Upper lobe of left lung (tissue), 6 donors: ENCODE results near the gene ATL3. TPM values are rescaled to one million over a fixed set of nuclear protein-coding genes. Genes with fewer than 3 reads are reported as not detected.

Experiments
- ATAC-seq, 2 donors: fragments of 200-7000 bp; cut with Tn5 transposase; one replicate each; pipeline ENCODE4 v1.9.1; 2022; ENCODE audit warnings: mild to moderate bottlenecking in 2 of 2, moderate library complexity in 2 of 2; ENCODE audit not compliant: low FRiP score in 2 of 2
- DNase-seq, 2 donors: peaks; one replicate each; pipeline ENCODE4 v3.0.0-alpha.2; 2019 to 2020
- H3K27ac ChIP-seq, 4 donors: fragments of 200-600 bp; sonication (generic); one replicate each; pipeline ENCODE4 v1.5.1; 2016 to 2019
- H3K27me3 ChIP-seq, 4 donors: fragments of 200-600 bp; sonication (generic); one replicate each; pipeline ENCODE4 v1.5.1; 2017 to 2019
- H3K36me3 ChIP-seq, 4 donors: fragments of 200-600 bp; sonication (generic); one replicate each; pipeline ENCODE4 v1.5.1; 2016 to 2019
- H3K4me1 ChIP-seq, 4 donors: fragments of 200-600 bp; sonication (generic); one replicate each; pipeline ENCODE4 v1.5.1; 2018 to 2019
- H3K4me3 ChIP-seq, 4 donors: fragments of 200-600 bp; sonication (generic); one replicate each; pipeline ENCODE4 v1.5.1; 2017 to 2019; ENCODE audit warnings: mild to moderate bottlenecking in 2 of 4, moderate library complexity in 1 of 4
- H3K9me3 ChIP-seq, 4 donors: fragments of 200-600 bp; sonication (generic); one replicate each; pipeline ENCODE4 v1.5.1; 2018 to 2019
- EP300 ChIP-seq, 4 donors: sonication (generic); formaldehyde crosslinking; IDR thresholded peaks; one replicate each; pipeline ENCODE4 v1.5.1; 2017; ENCODE audit warnings: antibody characterized with exemption in 4 of 4, control low read depth in 2 of 4
- POLR2A ChIP-seq, 4 donors: fragments of 450-650 bp; IDR thresholded peaks; one replicate each; pipeline ENCODE4 v1.5.1; 2016 to 2017; ENCODE audit warnings: antibody characterized with exemption in 4 of 4, mild to moderate bottlenecking in 2 of 4
- POLR2AphosphoS5 ChIP-seq, 2 donors: sonication (generic); formaldehyde crosslinking; IDR thresholded peaks; one replicate each; pipeline ENCODE4 v1.5.1; 2017; ENCODE audit warnings: antibody characterized with exemption in 2 of 2
- WGBS, 2 donors: methylation state at CpG; one replicate each; pipeline ENCODE4 v1.1.5; 2017 to 2018; 5-methylcytosine and 5-hydroxymethylcytosine counted together
- total RNA-seq, 6 donors: library from RNA; depleted of rRNA in 4 of 6; stranded (reverse); fragments of >200 nt in 4 of 6; gene quantifications; one replicate each; pipeline versions ENCODE4 v1.1.0 to v1.2.1, GENCODE V29; 2016 to 2021
- TF ChIP-seq, protein P1 (sequence below), 6 experiments: fragments of 450-650 bp in 4 of 6; fragments of 200-600 bp in 2 of 6; sonication (generic) in 2 of 6; IDR thresholded peaks; one replicate each; pipeline ENCODE4 v1.5.1; 2016 to 2019; ENCODE audit warnings: antibody characterized with exemption in 6 of 6
- donor health status: DM: no; HTN: no; CAD: no; lungs with moderate emphysema.
- donor health status: DM: no; HTN: yes; CAD: no; lungs with severe emphysema.

ATL3 gene
- total RNA-seq, 6 donors from 2014 or later, result 16.8 to 75.1 (median 61.2) TPM

DNA sequence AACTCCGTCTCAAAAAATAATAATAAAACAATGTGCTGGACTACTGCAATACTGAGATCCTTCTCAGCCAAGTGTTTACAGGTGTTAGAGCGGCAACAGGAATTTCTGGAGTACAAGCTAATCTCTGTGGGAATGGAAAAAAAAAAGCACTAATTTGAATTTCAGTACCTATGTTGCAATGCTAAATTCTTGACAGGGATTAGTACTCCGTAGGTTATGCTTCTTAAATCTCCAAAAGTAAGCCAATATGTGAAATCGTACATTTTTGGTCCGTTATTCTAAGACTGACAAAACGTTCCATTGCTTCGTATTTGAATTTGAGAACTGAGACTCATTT is 1.1 kb downstream of the ATL3 start:
- H3K9me3 ChIP-seq, result no peaks in the 10 kb centered on the region
- no peak for ATAC-seq
- H3K4me1 ChIP-seq, result peaks cover 40 to 49% (median 42%) of the 10 kb centered on the region in 4 donors
- 26 to 34% methylated on average over 7 of the region's 7 CpGs for WGBS, 2 donors
- DNase-seq, result no peak
- H3K27ac ChIP-seq, result peak overlapping the region; percentile 98 to 100 (median 99)
- H3K27me3 ChIP-seq, result no peaks in the 10 kb centered on the region
- TF ChIP-seq POLR2A (IDR thresholded peaks at IDR 0.05) (no peak), POLR2AphosphoS5 (IDR thresholded peaks at IDR 0.05) (no peak), EP300 (IDR thresholded peaks at IDR 0.05) (no peak)
- TF ChIP-seq, protein P1, sequence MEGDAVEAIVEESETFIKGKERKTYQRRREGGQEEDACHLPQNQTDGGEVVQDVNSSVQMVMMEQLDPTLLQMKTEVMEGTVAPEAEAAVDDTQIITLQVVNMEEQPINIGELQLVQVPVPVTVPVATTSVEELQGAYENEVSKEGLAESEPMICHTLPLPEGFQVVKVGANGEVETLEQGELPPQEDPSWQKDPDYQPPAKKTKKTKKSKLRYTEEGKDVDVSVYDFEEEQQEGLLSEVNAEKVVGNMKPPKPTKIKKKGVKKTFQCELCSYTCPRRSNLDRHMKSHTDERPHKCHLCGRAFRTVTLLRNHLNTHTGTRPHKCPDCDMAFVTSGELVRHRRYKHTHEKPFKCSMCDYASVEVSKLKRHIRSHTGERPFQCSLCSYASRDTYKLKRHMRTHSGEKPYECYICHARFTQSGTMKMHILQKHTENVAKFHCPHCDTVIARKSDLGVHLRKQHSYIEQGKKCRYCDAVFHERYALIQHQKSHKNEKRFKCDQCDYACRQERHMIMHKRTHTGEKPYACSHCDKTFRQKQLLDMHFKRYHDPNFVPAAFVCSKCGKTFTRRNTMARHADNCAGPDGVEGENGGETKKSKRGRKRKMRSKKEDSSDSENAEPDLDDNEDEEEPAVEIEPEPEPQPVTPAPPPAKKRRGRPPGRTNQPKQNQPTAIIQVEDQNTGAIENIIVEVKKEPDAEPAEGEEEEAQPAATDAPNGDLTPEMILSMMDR (IDR thresholded peaks at IDR 0.05), result no peak
- H3K4me3 ChIP-seq, result peak overlapping the region; percentile 78 to 95 (median 91)
- H3K36me3 ChIP-seq, result no peaks in the 10 kb centered on the region

DNA sequence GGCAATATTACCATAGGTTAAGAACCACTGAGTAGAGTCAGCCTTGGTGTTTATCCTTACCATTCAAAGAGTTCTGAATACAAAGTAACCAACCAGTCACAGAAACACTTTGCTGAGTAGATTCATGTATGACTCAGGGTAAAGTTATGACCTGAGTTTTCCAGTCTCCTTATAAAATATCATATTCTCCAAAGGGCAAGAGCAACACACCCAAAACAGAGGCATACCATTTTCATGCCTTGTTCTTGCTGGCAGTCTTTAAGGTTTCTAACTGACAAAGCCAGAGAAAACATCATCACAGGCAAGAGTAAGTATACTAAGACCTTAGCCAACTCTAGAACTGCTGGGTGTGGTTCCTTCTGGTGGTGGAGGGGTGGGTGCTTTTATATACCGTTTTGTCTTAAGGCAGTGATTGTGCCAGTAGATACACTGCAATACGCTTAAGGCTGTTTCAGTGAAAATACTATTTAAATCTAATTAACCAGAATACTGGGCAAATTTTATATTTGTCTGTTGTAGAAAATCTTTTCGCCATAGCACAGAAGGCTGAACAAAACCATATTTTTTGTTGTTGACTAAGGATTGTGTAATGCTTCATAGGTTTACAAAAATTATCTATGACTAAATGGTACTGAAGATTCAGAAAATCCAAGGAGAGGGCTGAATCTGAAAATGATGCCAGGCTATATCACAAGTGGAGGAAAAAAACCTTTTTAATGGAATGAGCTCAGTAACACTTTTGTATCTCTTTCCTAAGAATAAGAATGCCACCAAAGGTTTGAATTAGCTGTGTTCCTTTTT is 3.0 kb downstream of the ATL3 start:
- Histone ChIP-seq H3K27ac (peak overlapping the region in 3 of 4 donors; percentile 18 to 59 (median 46)), H3K4me1 (peaks cover 40 to 61% (median 53%) of the 10 kb centered on the region in 4 donors)

DNA sequence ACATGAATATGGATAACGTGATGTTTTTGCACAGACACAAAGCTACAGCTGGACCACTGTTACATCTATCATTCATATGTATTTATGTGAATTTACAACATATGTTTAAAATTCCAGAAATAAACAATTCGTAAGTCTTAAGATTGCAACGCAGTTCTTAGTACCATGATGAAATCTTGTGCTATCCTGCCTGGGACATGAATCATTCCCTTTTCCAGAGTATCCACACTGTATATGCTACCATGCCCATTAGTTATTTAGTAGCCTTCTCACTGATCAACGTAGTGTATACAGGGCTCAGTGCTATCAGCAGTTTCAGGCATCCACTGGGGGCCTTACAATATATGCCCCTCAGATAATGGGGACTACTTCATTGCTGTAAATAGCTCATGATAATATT is 4.3 kb downstream of the ATL3 start:
- TF ChIP-seq EP300 (IDR thresholded peaks at IDR 0.05), result no peak
- H3K9me3 ChIP-seq, result no peaks in the 10 kb centered on the region
- H3K36me3 ChIP-seq, result no peaks in the 10 kb centered on the region
- H3K4me1 ChIP-seq, result peaks cover 44 to 62% (median 57%) of the 10 kb centered on the region in 4 donors
- DNase-seq (no peak), ATAC-seq (no peak)
- 80 to 81% methylated on average over 4 of the region's 4 CpGs for WGBS, 2 donors
- H3K27ac ChIP-seq, result peak overlapping the region in 2 of 4 donors; percentile 14 to 59
- no peak overlapping the region for H3K4me3 ChIP-seq
- H3K27me3 ChIP-seq, result no peaks in the 10 kb centered on the region

More for the DNA sequence above, 3.0 kb downstream of the ATL3 start:
- TF ChIP-seq, protein P1 (IDR thresholded peaks at IDR 0.05), result no peak
- TF ChIP-seq EP300 (IDR thresholded peaks at IDR 0.05), result no peak
- no peak for TF ChIP-seq POLR2AphosphoS5 (IDR thresholded peaks at IDR 0.05)
- no peak for TF ChIP-seq POLR2A (IDR thresholded peaks at IDR 0.05)
- H3K9me3 ChIP-seq, result no peaks in the 10 kb centered on the region
- H3K4me3 ChIP-seq, result no peak overlapping the region
- H3K27me3 ChIP-seq, result no peaks in the 10 kb centered on the region
- 67% methylated on average over 3 of the region's 3 CpGs for WGBS, 2 donors
- no peak for DNase-seq
- no peaks in the 10 kb centered on the region for H3K36me3 ChIP-seq
- ATAC-seq, result no peak

DNA sequence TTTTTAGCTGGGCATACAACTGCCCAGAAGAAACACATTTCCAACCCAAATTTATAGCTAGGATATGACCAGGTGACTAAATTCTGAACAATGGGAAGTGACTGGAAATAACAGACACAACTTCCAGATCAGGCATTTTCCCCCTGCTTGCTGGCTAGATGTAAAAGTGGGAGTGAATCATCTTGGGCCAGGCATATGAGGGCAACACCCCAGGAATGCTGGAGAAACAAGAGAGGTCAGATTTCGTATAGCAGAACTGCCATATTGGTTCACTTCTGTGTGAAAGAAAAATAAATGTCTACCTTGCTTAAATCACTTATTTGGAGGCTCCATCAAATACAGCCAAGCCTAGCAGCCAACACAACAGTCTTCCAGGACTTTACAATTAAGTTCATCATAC is 7.4 kb downstream of the ATL3 start:
- WGBS, 2 donors, result 0% methylated on average over 1 of the region's 1 CpG
- H3K36me3 ChIP-seq, result peaks cover 0 to 2% (median 0%) of the 10 kb centered on the region in 4 donors
- no peak overlapping the region for H3K27ac ChIP-seq
- no peak for TF ChIP-seq POLR2A (IDR thresholded peaks at IDR 0.05)
- TF ChIP-seq EP300 (IDR thresholded peaks at IDR 0.05), result no peak
- TF ChIP-seq, protein P1 (IDR thresholded peaks at IDR 0.05), result no peak
- TF ChIP-seq POLR2AphosphoS5 (IDR thresholded peaks at IDR 0.05), result no peak
- no peaks in the 10 kb centered on the region for H3K27me3 ChIP-seq
- H3K4me3 ChIP-seq, result no peak overlapping the region
- H3K9me3 ChIP-seq, result no peaks in the 10 kb centered on the region
- ATAC-seq (no peak), DNase-seq (no peak)
- peaks cover 28 to 59% (median 45%) of the 10 kb centered on the region in 4 donors for H3K4me1 ChIP-seq

DNA sequence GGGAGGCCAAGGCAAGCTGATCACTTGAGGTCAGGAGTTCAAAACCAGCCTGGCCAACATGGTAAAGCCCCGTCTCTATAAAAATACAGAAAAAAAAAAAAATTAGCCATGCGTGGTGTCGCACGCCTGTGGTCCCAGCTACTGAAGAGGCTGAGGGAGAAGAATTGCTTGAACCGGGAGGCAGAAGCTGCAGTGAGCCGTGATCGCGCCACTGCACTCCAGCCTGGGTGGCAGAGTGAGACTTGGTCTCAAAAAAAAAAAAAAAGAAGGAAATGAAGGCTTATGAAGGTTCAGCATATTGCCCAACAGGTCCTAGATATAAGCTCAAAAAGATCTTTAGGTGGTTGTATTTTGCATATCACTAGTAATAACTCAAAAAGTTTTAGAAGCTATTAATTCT is 10.2 kb downstream of the ATL3 start:
- Histone ChIP-seq H3K9me3 (no peaks in the 10 kb centered on the region), H3K36me3 (peaks cover 0 to 30% (median 8%) of the 10 kb centered on the region in 4 donors), H3K27ac (no peak overlapping the region), H3K4me1 (peaks cover 4 to 31% (median 22%) of the 10 kb centered on the region in 4 donors), H3K27me3 (no peaks in the 10 kb centered on the region), H3K4me3 (no peak overlapping the region)
- 84 to 91% methylated on average over 8 of the region's 8 CpGs for WGBS, 2 donors
- no peak for DNase-seq
- TF ChIP-seq POLR2AphosphoS5 (IDR thresholded peaks at IDR 0.05), result no peak
- no peak for ATAC-seq

DNA sequence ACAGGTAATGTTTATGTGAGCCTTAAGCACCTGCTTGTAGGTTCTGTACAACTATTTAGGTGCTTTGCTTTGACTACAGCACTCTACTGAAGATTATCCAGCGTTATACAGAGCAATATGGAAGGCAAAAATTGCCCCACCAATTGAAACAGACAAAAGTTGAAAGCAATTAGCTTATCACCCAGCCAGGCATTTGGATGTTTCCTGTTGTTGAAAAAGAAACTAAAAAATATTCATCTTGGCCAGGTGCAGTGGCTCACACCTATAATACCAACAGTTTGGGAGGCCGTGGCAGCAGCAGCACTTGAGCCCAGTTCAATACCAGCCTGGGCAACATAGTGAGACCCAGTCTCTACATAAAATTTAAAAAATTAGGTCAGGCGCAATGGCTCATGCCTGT is 18.5 kb downstream of the ATL3 start:
- TF ChIP-seq EP300 (IDR thresholded peaks at IDR 0.05) (no peak), POLR2AphosphoS5 (IDR thresholded peaks at IDR 0.05) (no peak), POLR2A (IDR thresholded peaks at IDR 0.05) (no peak)
- TF ChIP-seq, protein P1 (IDR thresholded peaks at IDR 0.05), result no peak
- H3K27me3 ChIP-seq, result no peaks in the 10 kb centered on the region
- no peaks in the 10 kb centered on the region for H3K9me3 ChIP-seq
- ATAC-seq, result no peak
- H3K4me3 ChIP-seq, result no peak overlapping the region
- H3K36me3 ChIP-seq, result peaks cover 17 to 89% (median 26%) of the 10 kb centered on the region in 4 donors
- 72 to 79% methylated on average over 3 of the region's 3 CpGs for WGBS, 2 donors
- H3K27ac ChIP-seq, result no peak overlapping the region
- H3K4me1 ChIP-seq, result no peaks in the 10 kb centered on the region
- DNase-seq, result no peak
